GM12878 (cell line): ENCODE results near the gene NEAT1. TPM values are rescaled to one million over a fixed set of nuclear protein-coding genes. Genes with fewer than 3 reads are reported as not detected.

Source experiments
- BMI1 ChIP-seq: fragments of 450-650 bp; IDR thresholded peaks from 2 replicates; pipeline ENCODE4 v1.6.1; 2016; ENCODE audit warnings: mild to moderate bottlenecking, moderate library complexity, borderline replicate concordance
- CEBPB ChIP-seq, 2 experiments: fragments of 150-350 bp in 1 of 2; IDR thresholded peaks; 2 replicates each; pipeline ENCODE4 v1.6.1; 2012 to 2014; ENCODE audit warnings: low read depth in 2 of 2, low read length in 2 of 2, borderline replicate concordance in 1 of 2, inconsistent platforms in 1 of 2
- CHD1 ChIP-seq: IDR thresholded peaks from 2 replicates; pipeline ENCODE4 v1.6.1; 2012; ENCODE audit warnings: low read depth, low read length, improper control_type of control experiment
- DPF2 ChIP-seq: fragments of 450-650 bp; IDR thresholded peaks from 2 replicates; pipeline ENCODE4 v1.6.1; 2017; ENCODE audit warnings: mild to moderate bottlenecking
- FOS ChIP-seq: IDR thresholded peaks from 3 replicates; pipeline ENCODE4 v1.6.1; 2011; ENCODE audit warnings: borderline replicate concordance; ENCODE audit not compliant: insufficient read length; ENCODE audit errors: extremely low read depth
- HCFC1 ChIP-seq: fragments of 150-350 bp; IDR thresholded peaks from 2 replicates; pipeline ENCODE4 v1.6.1; 2014; ENCODE audit warnings: low read length
- KDM1A ChIP-seq: fragments of 200-600 bp; sonication (generic); IDR thresholded peaks from 2 replicates; pipeline ENCODE4 v1.6.1; 2016; ENCODE audit warnings: borderline replicate concordance
- MLLT1 ChIP-seq: fragments of 450-650 bp; IDR thresholded peaks from 2 replicates; pipeline ENCODE4 v1.6.1; 2016; ENCODE audit warnings: mild to moderate bottlenecking
- MXI1 ChIP-seq: fragments of 150-350 bp; IDR thresholded peaks from 2 replicates; pipeline ENCODE4 v1.6.1; 2011; ENCODE audit warnings: low read depth, mild to moderate bottlenecking, inconsistent platforms, low read length, improper control_type of control experiment
- NR2C2 ChIP-seq: IDR thresholded peaks from 2 replicates; pipeline ENCODE4 v1.6.1; 2011; ENCODE audit warnings: borderline replicate concordance, low read depth; ENCODE audit not compliant: control insufficient read depth, insufficient read length
- RELB ChIP-seq: fragments of 450-650 bp; IDR thresholded peaks from 2 replicates; pipeline ENCODE4 v1.6.1; 2017; ENCODE audit warnings: low read depth, mild to moderate bottlenecking, moderate library complexity
- SMARCA5 ChIP-seq: fragments of 450-650 bp; IDR thresholded peaks from 2 replicates; pipeline ENCODE4 v1.6.1; 2017; ENCODE audit warnings: mild to moderate bottlenecking
- TARDBP ChIP-seq: IDR thresholded peaks from 2 replicates; pipeline ENCODE4 v1.6.1; 2016; ENCODE audit warnings: borderline replicate concordance
- TCF7 ChIP-seq: IDR thresholded peaks from 2 replicates; pipeline ENCODE4 v1.6.1; 2014; ENCODE audit warnings: antibody characterized with exemption, borderline replicate concordance
- ZBTB40 ChIP-seq: fragments of 450-650 bp; IDR thresholded peaks from 2 replicates; pipeline ENCODE4 v1.6.1; 2016; ENCODE audit warnings: mild to moderate bottlenecking, moderate library complexity, borderline replicate concordance
- polyA plus RNA-seq, 11 experiments: library from polyadenylated mRNA; depleted of rRNA in 4 of 11; unstranded in 6 of 11; stranded (reverse) in 5 of 11; fragments of >200 nt; fragmentation: Nextera tagmentation in 4 of 11; fragmentation: Illumina TruSeq in 1 of 11; extraction: Ambion mirVana in 4 of 11; extraction: Trizol in 1 of 11; gene quantifications; 1 replicate in 1 of 11; 2 replicates in 10 of 11; pipeline versions ENCODE4 v1.2.1 to v1.2.3, GENCODE V29; 2011 to 2016; ENCODE audit warnings: inconsistent platforms in 2 of 11, missing spikeins in 2 of 11, low read depth in 1 of 11
- total RNA-seq, 4 experiments: library from RNA; depleted of rRNA in 3 of 4; stranded (reverse); fragments of >200 nt in 3 of 4; fragmentation: Illumina TruSeq in 1 of 4; extraction: Trizol in 1 of 4; gene quantifications; 2 replicates each; pipeline versions ENCODE4 v1.2.1 to v1.2.3, GENCODE V29; 2013 to 2021
- TF ChIP-seq, protein P1 (sequence below): fragments of 450-650 bp; conservative IDR thresholded peaks from 2 replicates; pipeline ENCODE4 v1.6.1; 2017; ENCODE audit warnings: mild to moderate bottlenecking, moderate library complexity

Gene NEAT1
- total and polyA plus RNA-seq, 10 of the 15 experiments (the other 5 are each of a cell fraction or from before 2014, with no cell fraction given), result 13.6 to 328 (median 69.4) TPM

- TF ChIP-seq MLLT1 (peak; percentile 100), RELB (peak; percentile 66), CHD1 (peak; percentile 85; the same call in 1 of the 2 replicates), MXI1 (0 out of 2 replicates have a peak, but pooled peaks have one; percentile 41), DPF2 (peak; percentile 1), KDM1A (no peak), ZBTB40 (0 out of 2 replicates have a peak, but pooled peaks have one; percentile 30), CEBPB (IDR thresholded peaks at IDR 0.05; ENCODE audit: borderline replicate concordance in 1 of 2, low read depth in 2 of 2, low read length in 2 of 2) (peak in 1 of 2 experiments; percentile 39; a peak in 1 of 4 replicates), NR2C2 (no peak), FOS (no peak), TCF7 (no peak; the same call in 1 of the 2 replicates), BMI1 (peak; percentile 95), TARDBP (peak; percentile 82), SMARCA5 (peak; percentile 80), HCFC1 (peak; percentile 55)
- TF ChIP-seq, protein P1, sequence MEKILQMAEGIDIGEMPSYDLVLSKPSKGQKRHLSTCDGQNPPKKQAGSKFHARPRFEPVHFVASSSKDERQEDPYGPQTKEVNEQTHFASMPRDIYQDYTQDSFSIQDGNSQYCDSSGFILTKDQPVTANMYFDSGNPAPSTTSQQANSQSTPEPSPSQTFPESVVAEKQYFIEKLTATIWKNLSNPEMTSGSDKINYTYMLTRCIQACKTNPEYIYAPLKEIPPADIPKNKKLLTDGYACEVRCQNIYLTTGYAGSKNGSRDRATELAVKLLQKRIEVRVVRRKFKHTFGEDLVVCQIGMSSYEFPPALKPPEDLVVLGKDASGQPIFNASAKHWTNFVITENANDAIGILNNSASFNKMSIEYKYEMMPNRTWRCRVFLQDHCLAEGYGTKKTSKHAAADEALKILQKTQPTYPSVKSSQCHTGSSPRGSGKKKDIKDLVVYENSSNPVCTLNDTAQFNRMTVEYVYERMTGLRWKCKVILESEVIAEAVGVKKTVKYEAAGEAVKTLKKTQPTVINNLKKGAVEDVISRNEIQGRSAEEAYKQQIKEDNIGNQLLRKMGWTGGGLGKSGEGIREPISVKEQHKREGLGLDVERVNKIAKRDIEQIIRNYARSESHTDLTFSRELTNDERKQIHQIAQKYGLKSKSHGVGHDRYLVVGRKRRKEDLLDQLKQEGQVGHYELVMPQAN, result peak; percentile 65
Observed at GRCh38 chr11:65422633-65423515, at the start of gene NEAT1 (continued).
